Activated B cell treated with CpG ODN at 0.5 μM for 24 hours (primary cell): Measurements from ENCODE around the gene ATP8B4. TPM values are rescaled to one million over a fixed set of nuclear protein-coding genes. Genes with fewer than 3 reads are reported as not detected.
"Not testable (repeated sequence)": the region's sequence is repeated elsewhere in the genome, so short reads cannot be mapped to it uniquely, and the experiment has no call there.

Source experiments
- ATAC-seq: fragments of 200-7000 bp; cut with Tn5 transposase; one replicate; pipeline ENCODE4 v1.10.0; 2021; ENCODE audit warnings: low read depth, mild to moderate bottlenecking, moderate library complexity
- CTCF ChIA-PET: fragments of 350-600 bp; sonication (Branson Sonifier 250); formaldehyde crosslinking; loops from one replicate; lab custom pipeline; 2021; ENCODE audit warnings: antibody characterized with exemption; lab: Charles Lee
- POLR2A ChIA-PET: fragments of 350-600 bp; sonication (Branson Sonifier 250); formaldehyde crosslinking; loops from one replicate; lab custom pipeline; 2021; ENCODE audit warnings: antibody characterized with exemption; lab: Charles Lee
- DNase-seq: peaks from one replicate; pipeline ENCODE4 v3.0.0; 2022
- H3K27ac Mint-ChIP-seq: one replicate; pipeline ENCODE4 v1.8.0; 2020; ENCODE audit warnings: mixed read lengths
- H3K27me3 Mint-ChIP-seq: one replicate; pipeline ENCODE4 v1.8.0; 2021; ENCODE audit warnings: mixed read lengths
- H3K36me3 Mint-ChIP-seq: one replicate; pipeline ENCODE4 v1.8.0; 2021; ENCODE audit warnings: low read depth, mixed read lengths
- H3K4me1 Mint-ChIP-seq: one replicate; pipeline ENCODE4 v1.8.0; 2021; ENCODE audit warnings: mixed read lengths
- H3K4me3 Mint-ChIP-seq: one replicate; pipeline ENCODE4 v1.8.0; 2020; ENCODE audit warnings: mild to moderate bottlenecking, mixed read lengths
- H3K9me3 Mint-ChIP-seq: one replicate; pipeline ENCODE4 v1.8.0; 2020; ENCODE audit warnings: mixed read lengths
- CTCF ChIP-seq: fragments of 200-600 bp; IDR thresholded peaks from one replicate; pipeline ENCODE4 v1.8.0; 2022; ENCODE audit warnings: antibody characterized with exemption, mild to moderate bottlenecking
- intact Hi-C: fragments of 100-400 bp; cut with micrococcal nuclease; formaldehyde crosslinking; loops from one replicate; pipeline ENCODE4 v1.15.1; 2024
- total RNA-seq: library from RNA; stranded (reverse); gene quantifications from 2 replicates; pipeline ENCODE4 v1.2.3, GENCODE V29; 2022

The ATP8B4 gene
- total RNA-seq, 1 donor from 2014 or later = 0.86 TPM

GRCh38 chr15:50100486-50100885 lies 18.5 kb downstream of the ATP8B4 start:
- intact Hi-C loops = no loop called here
- no peak for ATAC-seq

GRCh38 chr15:50098545-50098944 lies 20.5 kb downstream of the ATP8B4 start:
- peaks cover 3% of the 10 kb centered on the region for H3K9me3 Mint-ChIP-seq
- DNase-seq (no peak), ATAC-seq (no peak)
- no peak for TF ChIP-seq CTCF
- CTCF ChIA-PET = no interaction called here
- intact Hi-C loops = no loop called here
- no peaks in the 10 kb centered on the region for H3K27me3 Mint-ChIP-seq
- no peak overlapping the region for H3K27ac Mint-ChIP-seq
- POLR2A ChIA-PET = no interaction called here
- no peaks in the 10 kb centered on the region for H3K36me3 Mint-ChIP-seq
- no peak overlapping the region for H3K4me3 Mint-ChIP-seq
- no peaks in the 10 kb centered on the region for H3K4me1 Mint-ChIP-seq

More at GRCh38 chr15:50100486-50100885, 18.5 kb downstream of the ATP8B4 start:
- no peaks in the 10 kb centered on the region for H3K36me3 Mint-ChIP-seq
- DNase-seq = no peak
- H3K27me3 Mint-ChIP-seq = no peaks in the 10 kb centered on the region
- no peaks in the 10 kb centered on the region for H3K4me1 Mint-ChIP-seq
- CTCF ChIA-PET = no interaction called here
- H3K4me3 Mint-ChIP-seq = no peak overlapping the region
- POLR2A ChIA-PET = no interaction called here
- no peak for TF ChIP-seq CTCF
- H3K9me3 Mint-ChIP-seq = peaks cover 3% of the 10 kb centered on the region
- no peak overlapping the region for H3K27ac Mint-ChIP-seq

GRCh38 chr15:50095938-50096821 lies 22.9 kb downstream of the ATP8B4 start:
- no peak for TF ChIP-seq CTCF
- Mint-ChIP-seq H3K27ac (no peak overlapping the region), H3K9me3 (peaks cover 5% of the 10 kb centered on the region), H3K4me1 (no peaks in the 10 kb centered on the region), H3K4me3 (no peak overlapping the region), H3K27me3 (no peaks in the 10 kb centered on the region), H3K36me3 (no peaks in the 10 kb centered on the region)
- ATAC-seq = no peak
- ChIA-PET POLR2A (interaction anchor here (0.7 kb wide), 1 partner anchor 26 kb away, joined by 3 read pairs; no protein-coding TSS in a partner anchor), CTCF (no interaction called here)
- intact Hi-C loops = no loop called here
- DNase-seq = no peak

- H3K4me1 Mint-ChIP-seq, H3K27ac Mint-ChIP-seq, POLR2A ChIA-PET, H3K9me3 Mint-ChIP-seq, DNase-seq, H3K27me3 Mint-ChIP-seq, CTCF ChIA-PET, H3K4me3 Mint-ChIP-seq, intact Hi-C loops, ATAC-seq, H3K36me3 Mint-ChIP-seq: not testable (repeated sequence)
These were observed 29.6 kb downstream of the ATP8B4 start for GRCh38 chr15:50089386-50089785.

GRCh38 chr15:50084932-50085331 lies 34.1 kb downstream of the ATP8B4 start:
- no peak overlapping the region for H3K27ac Mint-ChIP-seq
- H3K4me3 Mint-ChIP-seq = no peak overlapping the region
- H3K4me1 Mint-ChIP-seq = no peaks in the 10 kb centered on the region
- H3K9me3 Mint-ChIP-seq = no peaks in the 10 kb centered on the region
- ATAC-seq (no peak), DNase-seq (no peak)
- CTCF ChIA-PET = no interaction called here
- POLR2A ChIA-PET = no interaction called here
- TF ChIP-seq CTCF = no peak
- H3K36me3 Mint-ChIP-seq = no peaks in the 10 kb centered on the region
- H3K27me3 Mint-ChIP-seq = peaks cover 1% of the 10 kb centered on the region
- intact Hi-C loops = no loop called here
